GM19372 (cell line): ENCODE results near the gene ZDHHC21.
"Not testable (repeated sequence)": the region's sequence is repeated elsewhere in the genome, so short reads cannot be mapped to it uniquely, and the experiment has no call there.

Source experiments
- ATAC-seq: cut with Tn5 transposase; IDR thresholded peaks from one replicate; pipeline ENCODE4 v1.9.1; 2021; ENCODE audit warnings: mild to moderate bottlenecking, low read depth, moderate library complexity; ENCODE audit not compliant: unreplicated experiment

ZDHHC21 gene

GRCh38 chr9:14686168-14686567, 7.1 kb downstream of the ZDHHC21 start:
- ATAC-seq = no peak

DNA sequence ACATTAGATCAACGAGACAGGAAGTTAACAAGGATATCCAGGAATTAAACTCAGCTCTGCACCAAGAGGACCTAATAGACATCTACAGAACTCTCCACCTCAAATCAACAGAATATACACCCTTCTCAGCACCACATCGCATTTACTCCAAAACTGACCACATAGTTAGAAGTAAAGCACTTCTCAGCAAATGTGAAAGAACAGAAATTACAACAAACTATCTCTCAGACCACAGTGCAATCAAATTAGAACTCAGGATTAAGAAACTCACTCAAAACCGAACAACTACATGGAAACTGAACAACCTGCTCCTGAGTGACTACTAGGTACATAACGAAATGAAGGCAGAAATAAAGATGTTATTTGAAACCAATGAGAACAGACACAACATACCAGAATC, 10.6 kb downstream of the ZDHHC21 start:
- not testable (repeated sequence) for ATAC-seq

DNA sequence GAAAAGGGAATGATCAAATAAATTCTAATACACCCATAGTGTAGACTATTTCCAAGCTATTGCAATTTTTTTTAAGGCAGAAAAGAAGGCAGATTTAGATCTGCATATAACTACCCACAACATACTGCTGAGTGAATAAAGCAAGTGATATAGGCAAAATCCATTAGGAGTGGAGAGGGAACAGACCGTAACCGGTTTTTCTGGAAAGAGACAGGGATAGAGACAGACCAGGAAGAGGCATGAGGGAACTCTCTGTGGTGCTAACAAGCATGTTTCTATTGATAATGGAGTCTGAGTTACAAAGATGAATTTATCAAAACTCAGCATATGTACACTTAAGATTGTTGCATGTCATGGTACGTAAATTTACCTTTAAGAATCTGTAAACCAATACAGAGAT, 14.5 kb downstream of the ZDHHC21 start:
- ATAC-seq = no peak

- ATAC-seq = no peak
Measured at GRCh38 chr9:14677872-14678271, 15.4 kb downstream of the ZDHHC21 start.

DNA sequence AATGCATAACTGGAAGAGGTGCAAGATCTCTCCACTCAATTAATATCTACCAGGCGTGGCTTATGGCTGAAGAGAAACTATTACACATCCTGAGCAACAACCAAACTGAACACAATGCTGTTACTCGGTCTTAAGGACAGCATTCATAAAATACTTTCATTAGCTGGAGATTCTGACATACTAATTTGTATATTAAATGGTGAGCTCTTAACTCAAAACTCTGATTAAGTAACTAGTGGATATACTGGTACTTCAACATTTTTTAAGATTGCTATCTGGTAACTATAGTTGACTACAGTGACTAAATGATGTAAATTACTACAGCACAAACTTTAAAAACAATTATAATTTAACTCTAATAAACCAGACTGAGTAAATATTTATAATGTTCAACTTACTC, 15.8 kb downstream of the ZDHHC21 start:
- no peak for ATAC-seq

GRCh38 chr9:14674630-14675029, 18.6 kb downstream of the ZDHHC21 start:
- no peak for ATAC-seq

GRCh38 chr9:14671377-14671776, 21.9 kb downstream of the ZDHHC21 start:
- ATAC-seq = no peak

DNA sequence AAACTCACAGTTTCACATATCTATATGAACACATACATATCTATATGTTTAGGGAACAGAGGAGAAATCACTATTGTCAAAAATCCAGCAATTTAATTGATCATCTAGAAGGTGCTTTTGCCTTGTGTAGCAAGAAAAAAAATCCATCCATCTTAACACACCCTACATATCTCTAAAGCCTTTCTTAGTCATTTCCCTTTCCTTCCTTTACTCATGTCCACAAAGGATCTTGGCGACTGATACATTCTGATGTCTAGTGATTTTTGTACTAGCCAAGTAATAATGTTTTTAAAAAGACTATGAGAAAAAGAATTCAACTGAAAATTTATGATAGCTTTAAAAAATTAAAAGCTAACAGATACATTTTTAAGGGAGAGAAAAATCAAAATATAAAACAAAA, 22.5 kb downstream of the ZDHHC21 start:
- ATAC-seq = no peak

DNA sequence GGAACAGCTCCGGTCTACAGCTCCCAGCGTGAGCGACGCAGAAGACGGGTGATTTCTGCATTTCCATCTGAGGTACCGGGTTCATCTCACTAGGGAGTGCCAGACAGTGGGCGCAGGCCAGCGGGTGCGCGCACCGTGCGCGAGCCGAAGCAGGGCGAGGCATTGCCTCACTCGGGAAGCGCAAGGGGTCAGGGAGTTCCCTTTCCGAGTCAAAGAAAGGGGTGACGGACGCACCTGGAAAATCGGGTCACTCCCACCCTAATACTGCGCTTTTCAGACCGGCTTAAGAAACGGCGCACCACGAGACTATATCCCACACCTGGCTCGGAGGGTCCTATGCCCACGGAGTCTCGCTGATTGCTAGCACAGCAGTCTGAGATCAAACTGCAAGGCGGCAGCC, 29.2 kb downstream of the ZDHHC21 start:
- ATAC-seq = not testable (repeated sequence)

DNA sequence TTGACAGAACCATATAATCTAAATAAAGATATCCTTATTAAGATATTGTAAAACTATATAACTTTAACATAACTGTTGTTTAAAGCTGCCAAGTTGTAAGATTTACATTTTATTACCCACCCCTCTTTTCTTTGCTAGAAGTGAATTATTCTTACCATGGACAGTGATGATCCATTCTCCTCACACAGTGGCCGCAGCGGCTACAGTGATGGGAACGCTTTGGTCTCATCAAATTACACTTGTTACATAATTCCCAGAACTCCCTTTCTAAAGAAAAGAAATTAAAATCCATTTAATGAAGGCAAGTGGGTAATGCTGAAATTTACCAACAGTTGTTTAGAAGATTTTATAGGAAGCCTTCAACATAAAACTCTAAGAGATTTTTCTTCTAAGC, 31.2 kb downstream of the ZDHHC21 start:
- ATAC-seq = no peak

DNA sequence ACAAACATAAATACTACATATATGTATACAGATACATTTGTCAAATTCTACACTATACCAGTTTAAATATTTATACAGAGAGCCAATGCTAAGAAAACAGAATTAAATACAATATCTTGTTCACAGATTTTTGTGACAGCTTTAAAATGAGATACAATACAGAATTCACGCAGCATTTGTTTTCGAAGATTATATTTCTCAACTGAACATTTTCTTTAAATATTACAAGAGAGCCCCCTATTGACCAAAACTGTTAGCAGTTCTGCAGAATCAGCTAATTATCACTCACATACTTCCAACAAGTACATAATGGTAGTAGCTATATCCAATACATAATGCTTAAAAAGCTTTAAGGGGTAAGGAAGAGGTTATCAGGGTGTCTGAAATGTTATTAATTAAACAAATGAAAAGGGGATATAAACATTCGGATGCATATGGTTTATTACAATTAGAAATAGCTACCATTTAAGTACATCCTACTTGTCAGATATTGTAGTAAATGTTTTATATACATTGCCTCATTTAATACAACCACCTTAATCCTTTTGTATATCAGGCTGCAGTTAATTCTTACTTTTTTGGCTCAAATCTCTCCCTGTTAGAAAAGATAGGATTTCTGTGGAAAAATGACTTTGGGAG, 31.7 kb downstream of the ZDHHC21 start:
- no peak for ATAC-seq

GRCh38 chr9:14660721-14661120, 32.5 kb downstream of the ZDHHC21 start:
- ATAC-seq = no peak

DNA sequence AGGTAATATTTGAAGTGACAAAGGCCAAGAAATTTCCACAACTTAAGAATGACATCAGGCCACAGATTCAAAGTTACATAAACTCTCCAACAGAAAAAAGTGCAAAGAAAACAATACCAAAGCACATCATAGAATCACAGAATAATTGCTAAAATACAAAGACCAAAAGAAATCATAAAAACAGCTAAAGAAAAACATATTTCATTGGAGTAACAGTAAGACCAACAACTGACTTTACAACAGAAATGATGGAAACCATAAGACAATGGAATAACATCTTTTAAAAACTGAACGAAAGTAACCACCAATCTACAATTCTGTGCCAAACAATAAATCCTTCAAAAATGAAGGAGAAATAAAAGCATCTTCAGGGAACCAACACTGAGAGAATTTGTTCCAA, 38.3 kb downstream of the ZDHHC21 start:
- no peak for ATAC-seq

- no peak for ATAC-seq
Measured at GRCh38 chr9:14653511-14653910, 39.7 kb downstream of the ZDHHC21 start.

DNA sequence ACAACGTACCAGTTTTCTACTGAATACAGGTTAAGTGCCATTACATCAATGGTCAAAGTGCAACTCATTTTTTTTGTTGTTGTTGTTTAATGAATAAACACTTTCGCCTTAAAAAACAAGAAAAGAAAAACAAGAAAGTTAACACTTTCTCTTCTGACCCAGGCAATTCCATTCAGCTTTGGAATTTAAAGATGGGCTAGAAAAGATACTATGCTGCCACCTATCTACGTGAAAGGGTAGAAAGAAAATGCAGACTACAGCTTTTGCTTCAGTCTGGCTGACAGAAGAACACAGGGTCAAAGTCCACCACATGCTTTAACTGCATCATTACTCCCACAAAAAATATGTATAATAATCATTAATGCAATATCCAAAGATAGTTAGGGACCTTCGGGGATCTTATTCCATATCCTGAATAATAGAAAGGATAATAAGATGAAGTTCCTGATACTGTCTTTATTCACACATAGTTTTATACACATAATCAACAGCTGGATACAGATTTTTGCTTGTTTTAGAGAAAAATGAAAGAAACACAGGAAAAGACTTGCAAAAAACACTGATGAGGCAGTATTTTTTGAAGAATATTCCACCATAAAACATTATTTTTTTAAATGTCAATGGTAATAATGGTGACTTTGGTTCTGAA, 40.4 kb downstream of the ZDHHC21 start:
- ATAC-seq = no peak

DNA sequence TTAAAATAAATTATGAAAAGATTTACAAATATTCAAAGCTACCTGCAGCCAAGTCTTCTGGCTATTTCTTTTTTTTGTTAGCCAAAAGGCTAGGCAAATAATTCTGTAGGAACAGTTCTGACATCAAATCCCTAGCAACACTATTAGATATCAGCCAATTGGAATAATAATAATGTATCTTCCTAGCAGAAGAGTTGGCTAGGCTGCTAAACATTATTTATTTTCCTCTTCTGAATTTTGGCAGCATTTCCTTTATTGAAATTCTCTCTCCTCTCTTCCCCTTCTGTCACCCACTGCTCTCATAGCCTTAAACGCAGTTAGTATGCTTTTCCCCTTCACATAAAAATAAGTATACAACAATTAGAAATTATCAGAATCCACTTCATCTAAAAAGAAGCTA, 42.6 kb downstream of the ZDHHC21 start:
- ATAC-seq = no peak

- no peak for ATAC-seq
Measured at GRCh38 chr9:14645648-14646047, 47.6 kb downstream of the ZDHHC21 start.

DNA sequence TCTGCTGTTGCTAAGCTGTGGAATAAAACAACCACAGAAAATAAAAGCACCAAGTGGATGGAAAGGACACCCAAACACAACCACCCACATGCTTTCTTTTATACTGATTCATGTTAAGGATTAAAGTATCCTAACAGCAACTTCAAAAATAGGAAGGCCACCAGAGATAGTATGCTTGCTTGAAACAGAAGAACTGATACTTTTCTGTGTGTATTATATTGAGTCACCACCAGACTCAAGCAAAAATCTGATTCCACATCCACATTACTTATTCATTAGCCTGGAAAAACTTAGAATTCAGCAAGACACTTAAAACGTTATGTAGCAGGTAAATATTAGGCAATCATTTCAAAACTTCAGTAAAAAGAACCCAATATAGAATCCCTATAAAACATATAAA, 52.3 kb downstream of the ZDHHC21 start:
- ATAC-seq = no peak

DNA sequence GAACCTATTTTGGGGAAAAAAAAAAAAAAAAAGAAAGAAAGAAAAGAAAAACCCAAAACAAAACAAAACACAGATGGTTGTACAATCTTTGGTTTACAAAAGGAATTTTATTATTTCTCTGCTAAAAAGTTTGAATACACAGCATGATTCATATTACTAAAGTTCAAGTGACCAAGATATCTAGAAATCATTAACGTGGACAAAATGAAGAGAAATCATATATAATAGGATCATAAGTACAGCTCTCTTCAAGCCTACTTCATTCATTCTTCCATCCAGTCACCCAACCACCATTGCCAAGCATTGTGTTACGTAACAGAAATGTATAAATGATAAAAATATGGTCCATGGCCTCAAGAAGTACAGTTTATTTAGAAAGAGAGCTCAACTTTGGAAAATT, 52.9 kb downstream of the ZDHHC21 start:
- no peak for ATAC-seq

- no peak for ATAC-seq
Measured at GRCh38 chr9:14633906-14634565, 59.2 kb downstream of the ZDHHC21 start.

- ATAC-seq = no peak
Measured at GRCh38 chr9:14633148-14633547, 60.1 kb downstream of the ZDHHC21 start.

DNA sequence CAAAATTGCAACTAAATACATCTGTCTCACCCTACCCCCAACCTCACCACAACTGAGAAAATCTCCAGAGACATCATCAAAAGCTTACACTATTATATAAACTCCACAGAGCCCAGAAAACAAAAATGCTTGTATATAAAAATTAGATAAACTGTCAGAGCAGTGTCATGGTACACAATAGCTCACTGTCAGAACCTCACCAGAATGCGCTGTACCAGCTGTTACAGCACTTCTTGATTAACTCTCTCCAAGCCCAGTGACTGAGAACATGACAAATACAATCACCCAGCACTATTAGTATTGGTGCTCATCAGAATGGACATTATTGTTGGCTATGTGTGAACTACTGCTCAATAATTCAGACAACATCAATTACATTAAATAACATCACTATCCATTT, 65.7 kb downstream of the ZDHHC21 start:
- ATAC-seq = no peak
